ENCODE results near the gene AGO1. TPM values are rescaled to one million over a fixed set of nuclear protein-coding genes. Genes with fewer than 3 reads are reported as not detected.

Gene AGO1
- total RNA-seq: 10 to 100 TPM; 20.8 to 21.3 TPM

GRCh38 chr1:35882945-35883634, at the start of gene AGO1:
Gene AGO1 (plus strand): TSS chr1:35883209. CDS start chr1:35883422, 213 bp downstream.
- DNase-seq (peak; percentile 97), ATAC-seq (peak; percentile 97)
- Mint-ChIP-seq H3K4me1 (ENCODE audit: low read depth) (peaks cover 42% of the 10 kb centered on the region), H3K9me3 (ENCODE audit: insufficient read depth) (no peaks in the 10 kb centered on the region), H3K27ac (peak within 1 kb of the TSS; percentile 69), H3K4me3 (peak within 1 kb of the TSS; percentile 90), H3K27me3 (ENCODE audit: low read depth) (no peaks in the 10 kb centered on the region), H3K36me3 (ENCODE audit: low read depth) (no peaks in the 10 kb centered on the region)
- POLR2A ChIA-PET: interaction anchor here (0.9 to 1.6 kb wide), 3 partner anchors 45 to 113 kb away, joined by 3 to 7 read pairs (median 3); partner anchors contain the start of genes AGO3 and CLSPN
- CTCF ChIA-PET: interaction anchor here (0.6 to 2.6 kb wide), 26 partner anchors 9 to 893 kb away, joined by 3 to 21 read pairs (median 3); partner anchors contain the start of gene AGO3

GRCh38 chr1:35833395-35833794, 49.6 kb upstream of the AGO1 start:
- Mint-ChIP-seq H3K27me3 (ENCODE audit: low read depth) (no peaks in the 10 kb centered on the region), H3K27ac (no peak overlapping the region), H3K36me3 (ENCODE audit: low read depth) (peaks cover 23% of the 10 kb centered on the region), H3K4me3 (no peak overlapping the region), H3K9me3 (ENCODE audit: insufficient read depth) (no peaks in the 10 kb centered on the region), H3K4me1 (ENCODE audit: low read depth) (no peaks in the 10 kb centered on the region)
- CTCF ChIA-PET: no interaction called here
- POLR2A ChIA-PET: no interaction called here
- DNase-seq: no peak
- ATAC-seq: no peak

GRCh38 chr1:35834218-35834617, 48.8 kb upstream of the AGO1 start:
- ChIA-PET CTCF (no interaction called here), POLR2A (no interaction called here)
- H3K27ac Mint-ChIP-seq: no peak overlapping the region
- DNase-seq (no peak), ATAC-seq (no peak)
- H3K9me3 Mint-ChIP-seq (ENCODE audit: insufficient read depth): no peaks in the 10 kb centered on the region
- no peaks in the 10 kb centered on the region for H3K27me3 Mint-ChIP-seq (ENCODE audit: low read depth)
- H3K4me3 Mint-ChIP-seq: no peak overlapping the region
- H3K4me1 Mint-ChIP-seq (ENCODE audit: low read depth): no peaks in the 10 kb centered on the region
- H3K36me3 Mint-ChIP-seq (ENCODE audit: low read depth): peaks cover 22% of the 10 kb centered on the region

DNA sequence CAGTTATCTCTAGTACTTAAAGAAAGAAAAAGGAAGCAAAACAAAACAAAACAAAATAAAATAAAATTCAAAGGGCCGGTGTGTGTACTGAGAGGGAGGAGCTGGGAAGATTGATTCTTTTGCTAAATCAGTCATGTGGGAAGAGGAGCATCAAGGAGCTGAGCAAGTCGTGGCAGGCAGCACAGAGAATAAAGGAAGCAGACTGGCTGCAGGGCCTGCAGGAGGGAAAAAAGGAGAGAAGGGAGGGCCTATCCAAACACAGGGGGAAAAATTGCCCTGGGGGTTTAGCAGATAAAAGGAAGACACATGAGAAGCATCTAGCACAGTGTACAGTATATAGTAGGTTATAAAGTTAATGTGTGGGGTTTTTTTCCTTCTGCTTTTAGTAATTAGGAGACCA, 47.6 kb upstream of the AGO1 start:
- H3K27me3 Mint-ChIP-seq (ENCODE audit: low read depth): no peaks in the 10 kb centered on the region
- POLR2A ChIA-PET: no interaction called here
- CTCF ChIA-PET: no interaction called here
- H3K36me3 Mint-ChIP-seq (ENCODE audit: low read depth): peaks cover 22% of the 10 kb centered on the region
- H3K4me3 Mint-ChIP-seq: no peak overlapping the region
- no peak overlapping the region for H3K27ac Mint-ChIP-seq
- no peaks in the 10 kb centered on the region for H3K9me3 Mint-ChIP-seq (ENCODE audit: insufficient read depth)
- no peaks in the 10 kb centered on the region for H3K4me1 Mint-ChIP-seq (ENCODE audit: low read depth)
- no peak for DNase-seq
- no peak for ATAC-seq

GRCh38 chr1:35836734-35837133, 46.3 kb upstream of the AGO1 start:
- H3K36me3 Mint-ChIP-seq (ENCODE audit: low read depth): peaks cover 21% of the 10 kb centered on the region
- H3K27ac Mint-ChIP-seq: no peak overlapping the region
- no peak for ATAC-seq
- H3K4me3 Mint-ChIP-seq: no peak overlapping the region
- ChIA-PET CTCF (no interaction called here), POLR2A (no interaction called here)
- H3K9me3 Mint-ChIP-seq (ENCODE audit: insufficient read depth): no peaks in the 10 kb centered on the region
- H3K4me1 Mint-ChIP-seq (ENCODE audit: low read depth): no peaks in the 10 kb centered on the region
- no peak for DNase-seq
- H3K27me3 Mint-ChIP-seq (ENCODE audit: low read depth): no peaks in the 10 kb centered on the region

DNA sequence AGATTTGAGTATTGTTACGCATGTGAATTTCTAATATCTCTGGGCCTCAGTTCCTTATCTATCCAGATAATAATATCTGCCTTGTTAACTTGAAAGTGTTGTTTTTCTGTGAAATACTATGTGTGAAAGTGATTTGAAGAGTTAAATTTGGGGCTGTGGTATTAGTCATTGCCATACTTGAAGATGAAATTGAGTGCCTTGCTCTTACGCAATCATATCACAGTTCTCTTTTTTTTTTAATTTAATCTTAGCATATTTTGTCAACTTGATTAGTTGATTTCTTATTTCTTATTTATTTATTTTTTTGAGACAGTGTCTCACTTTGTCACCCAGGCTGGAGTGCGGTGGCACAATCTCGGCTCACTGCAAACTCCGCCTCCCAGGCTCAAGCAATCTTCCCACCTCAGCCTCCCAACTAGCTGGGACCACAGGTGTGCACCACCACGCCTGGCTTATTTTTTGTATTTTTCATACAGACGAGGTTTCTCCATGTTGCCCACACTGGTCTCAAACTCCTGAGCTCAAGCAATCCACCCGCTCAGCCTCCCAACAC, 44.2 kb upstream of the AGO1 start:
- POLR2A ChIA-PET: no interaction called here
- H3K36me3 Mint-ChIP-seq (ENCODE audit: low read depth): peaks cover 22% of the 10 kb centered on the region
- no peaks in the 10 kb centered on the region for H3K4me1 Mint-ChIP-seq (ENCODE audit: low read depth)
- H3K27ac Mint-ChIP-seq: no peak overlapping the region
- CTCF ChIA-PET: no interaction called here
- DNase-seq (no peak), ATAC-seq (no peak)
- no peaks in the 10 kb centered on the region for H3K9me3 Mint-ChIP-seq (ENCODE audit: insufficient read depth)
- H3K4me3 Mint-ChIP-seq: no peak overlapping the region
- no peaks in the 10 kb centered on the region for H3K27me3 Mint-ChIP-seq (ENCODE audit: low read depth)

- ATAC-seq (no peak), DNase-seq (no peak)
- CTCF ChIA-PET: no interaction called here
- H3K4me1 Mint-ChIP-seq (ENCODE audit: low read depth): no peaks in the 10 kb centered on the region
- H3K9me3 Mint-ChIP-seq (ENCODE audit: insufficient read depth): no peaks in the 10 kb centered on the region
- peaks cover 7% of the 10 kb centered on the region for H3K36me3 Mint-ChIP-seq (ENCODE audit: low read depth)
- no peak overlapping the region for H3K27ac Mint-ChIP-seq
- POLR2A ChIA-PET: no interaction called here
- no peak overlapping the region for H3K4me3 Mint-ChIP-seq
- no peaks in the 10 kb centered on the region for H3K27me3 Mint-ChIP-seq (ENCODE audit: low read depth)
Observed at GRCh38 chr1:35844826-35845225, 38.2 kb upstream of the AGO1 start.

GRCh38 chr1:35845766-35846165, 37.2 kb upstream of the AGO1 start:
- DNase-seq: no peak
- Mint-ChIP-seq H3K9me3 (ENCODE audit: insufficient read depth) (no peaks in the 10 kb centered on the region), H3K27me3 (ENCODE audit: low read depth) (no peaks in the 10 kb centered on the region), H3K27ac (no peak overlapping the region), H3K36me3 (ENCODE audit: low read depth) (peaks cover 14% of the 10 kb centered on the region), H3K4me1 (ENCODE audit: low read depth) (no peaks in the 10 kb centered on the region), H3K4me3 (no peak overlapping the region)
- POLR2A ChIA-PET: no interaction called here
- no peak for ATAC-seq
- CTCF ChIA-PET: no interaction called here

GRCh38 chr1:35847935-35848565, 35.0 kb upstream of the AGO1 start:
- POLR2A ChIA-PET: no interaction called here
- CTCF ChIA-PET: no interaction called here

GRCh38 chr1:35850051-35850450, 33.0 kb upstream of the AGO1 start:
- ChIA-PET CTCF (no interaction called here), POLR2A (no interaction called here)
- H3K27ac Mint-ChIP-seq: no peak overlapping the region
- H3K9me3 Mint-ChIP-seq (ENCODE audit: insufficient read depth): no peaks in the 10 kb centered on the region
- no peak for ATAC-seq
- H3K27me3 Mint-ChIP-seq (ENCODE audit: low read depth): no peaks in the 10 kb centered on the region
- no peak for DNase-seq
- H3K36me3 Mint-ChIP-seq (ENCODE audit: low read depth): peaks cover 16% of the 10 kb centered on the region
- no peaks in the 10 kb centered on the region for H3K4me1 Mint-ChIP-seq (ENCODE audit: low read depth)
- no peak overlapping the region for H3K4me3 Mint-ChIP-seq

More at GRCh38 chr1:35847935-35848565, 35.0 kb upstream of the AGO1 start:
- H3K27ac Mint-ChIP-seq: no peak overlapping the region
- ATAC-seq: no peak
- no peaks in the 10 kb centered on the region for H3K27me3 Mint-ChIP-seq (ENCODE audit: low read depth)
- no peak for DNase-seq
- H3K36me3 Mint-ChIP-seq (ENCODE audit: low read depth): peaks cover 12% of the 10 kb centered on the region
- H3K9me3 Mint-ChIP-seq (ENCODE audit: insufficient read depth): no peaks in the 10 kb centered on the region
- no peaks in the 10 kb centered on the region for H3K4me1 Mint-ChIP-seq (ENCODE audit: low read depth)
- no peak overlapping the region for H3K4me3 Mint-ChIP-seq

- CTCF ChIA-PET: interaction anchor here (1.0 kb wide), 1 partner anchor 32 kb away, joined by 3 read pairs; the partner anchor contains the start of gene AGO1
- ATAC-seq (no peak), DNase-seq (no peak)
- Mint-ChIP-seq H3K27me3 (ENCODE audit: low read depth) (no peaks in the 10 kb centered on the region), H3K9me3 (ENCODE audit: insufficient read depth) (no peaks in the 10 kb centered on the region), H3K36me3 (ENCODE audit: low read depth) (peaks cover 16% of the 10 kb centered on the region), H3K4me1 (ENCODE audit: low read depth) (no peaks in the 10 kb centered on the region), H3K4me3 (no peak overlapping the region), H3K27ac (no peak overlapping the region)
- POLR2A ChIA-PET: no interaction called here
Observed at GRCh38 chr1:35850716-35851115, 32.3 kb upstream of the AGO1 start.

- ATAC-seq (no peak), DNase-seq (no peak)
- no peak overlapping the region for H3K4me3 Mint-ChIP-seq
- no peaks in the 10 kb centered on the region for H3K9me3 Mint-ChIP-seq (ENCODE audit: insufficient read depth)
- no peaks in the 10 kb centered on the region for H3K4me1 Mint-ChIP-seq (ENCODE audit: low read depth)
- H3K27ac Mint-ChIP-seq: no peak overlapping the region
- peaks cover 16% of the 10 kb centered on the region for H3K36me3 Mint-ChIP-seq (ENCODE audit: low read depth)
- POLR2A ChIA-PET: no interaction called here
- no peaks in the 10 kb centered on the region for H3K27me3 Mint-ChIP-seq (ENCODE audit: low read depth)
- CTCF ChIA-PET: interaction anchor here (1.0 kb wide), 1 partner anchor 32 kb away, joined by 3 read pairs; the partner anchor contains the start of gene AGO1
Observed at GRCh38 chr1:35851132-35851869, 31.7 kb upstream of the AGO1 start.
